GM19035 (cell line): ENCODE data around the gene DDX19B.
"Not testable (repeated sequence)": the region's sequence is repeated elsewhere in the genome, so short reads cannot be mapped to it uniquely, and the experiment has no call there.

ENCODE experiments used
- ATAC-seq: cut with Tn5 transposase; IDR thresholded peaks from one replicate; pipeline ENCODE4 v1.9.1; 2021; ENCODE audit not compliant: unreplicated experiment

Gene DDX19B

DNA sequence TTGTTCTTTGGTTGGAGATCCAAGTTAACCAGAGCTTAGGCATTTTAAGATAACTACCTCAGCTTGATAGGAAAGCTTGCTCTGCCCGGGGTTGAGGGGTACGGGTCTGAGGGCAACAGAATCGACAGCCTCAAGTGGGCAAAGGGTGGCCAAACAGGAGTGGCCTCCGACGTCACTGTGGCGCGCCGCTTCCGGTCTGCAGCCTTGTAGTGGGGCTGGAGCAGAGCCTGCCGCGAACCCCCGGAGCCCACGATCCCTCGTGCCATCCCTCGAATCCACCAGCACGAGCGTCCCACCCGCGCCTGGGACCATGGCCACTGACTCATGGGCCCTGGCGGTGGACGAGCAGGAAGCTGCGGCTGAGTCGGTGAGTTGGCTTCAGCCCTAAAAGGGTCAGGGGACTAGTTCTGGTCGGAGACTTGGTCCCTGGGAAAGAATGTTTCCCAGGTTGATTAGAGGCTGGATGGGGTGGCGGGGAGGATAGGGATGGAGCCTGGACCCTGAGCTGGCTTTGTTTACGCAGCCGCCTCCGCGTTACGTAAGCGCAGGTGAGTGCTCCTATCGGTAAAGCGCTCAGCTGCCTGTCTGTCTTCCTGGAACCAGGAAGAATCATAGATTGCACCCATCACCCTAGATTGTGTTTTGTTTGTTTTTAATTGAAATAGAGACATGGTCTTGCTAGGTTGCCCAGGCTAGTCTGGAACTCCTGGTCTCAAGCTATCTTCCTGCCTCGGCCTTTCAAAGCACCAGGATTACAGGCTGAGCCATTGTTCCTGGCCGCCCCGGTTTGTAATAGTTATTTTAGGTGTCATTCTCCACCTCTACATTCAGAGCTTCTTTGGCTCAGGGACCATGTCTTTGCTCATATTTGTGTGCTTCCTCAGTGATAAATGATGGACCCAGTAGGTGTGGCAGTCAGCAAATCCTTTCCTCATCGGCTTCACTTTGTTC lies at the start of gene DDX19B:
DDX19B (plus strand) TSS at position 199 of the 951 bp plus-strand sequence; CDS start at position 311, 112 bp downstream.
- ATAC-seq = no peak

DNA sequence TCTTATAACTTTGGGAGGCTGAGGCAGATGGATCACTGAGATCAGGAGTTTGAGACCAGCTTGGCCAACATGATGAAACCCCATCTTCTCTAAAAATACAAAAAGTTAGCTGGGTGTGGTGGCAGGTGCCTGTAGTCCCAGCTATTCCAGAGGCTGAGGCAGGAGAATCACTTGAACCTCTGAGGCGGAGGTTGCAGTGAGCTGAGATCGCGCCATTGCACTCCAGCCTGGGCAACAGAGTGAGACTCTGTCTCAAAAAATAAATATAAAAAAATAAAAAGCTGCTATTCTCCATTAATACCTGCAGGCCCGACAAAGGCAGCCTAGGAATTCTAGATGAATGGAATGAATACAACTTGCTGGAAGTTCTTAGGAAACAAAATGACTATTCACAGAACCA lies 49.3 kb upstream of the DDX19B start:
- ATAC-seq = not testable (repeated sequence)

DNA sequence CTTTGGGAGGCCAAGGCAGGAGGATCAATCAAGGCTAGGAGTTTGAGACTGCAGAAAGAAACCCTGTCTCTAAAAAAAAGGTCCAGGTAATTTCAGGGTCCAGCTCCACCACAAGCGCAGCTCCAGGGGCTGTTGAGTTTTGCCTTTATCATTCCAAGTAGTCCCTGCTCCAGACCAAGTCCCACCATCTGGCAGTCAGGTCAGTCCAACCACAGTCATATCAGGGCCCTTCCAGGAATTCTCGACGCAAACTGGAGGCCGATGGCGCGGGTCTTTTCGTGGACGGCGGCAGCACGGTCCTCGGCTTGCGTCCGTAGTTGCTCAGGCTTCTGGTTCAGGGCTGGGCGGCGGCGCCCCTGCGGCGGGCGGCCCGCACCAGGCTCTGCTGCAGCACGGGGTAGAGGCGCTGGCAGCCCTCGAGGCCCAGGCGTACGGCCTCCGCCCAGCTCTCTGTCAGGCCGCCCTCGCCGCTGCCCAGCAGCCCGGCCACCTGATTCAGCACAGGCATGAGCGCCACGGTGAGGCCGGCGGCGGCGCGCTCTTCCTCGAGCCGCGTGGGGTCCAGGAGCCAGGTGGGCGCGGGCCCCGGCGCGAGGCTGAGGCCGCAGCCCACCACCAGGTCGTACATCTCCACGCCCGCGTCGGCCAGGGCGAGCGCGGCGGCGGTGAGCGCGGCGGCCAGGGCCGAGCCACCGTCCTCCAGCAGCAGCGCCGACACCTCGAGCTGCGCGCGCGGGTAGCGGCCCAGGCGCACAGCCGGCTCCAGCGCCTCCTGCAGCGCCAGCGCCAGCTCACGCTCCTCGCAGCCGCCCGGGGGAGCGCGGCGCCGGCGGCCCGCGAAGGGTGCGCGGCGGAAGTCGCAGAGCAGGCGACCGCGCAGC lies 48.0 kb upstream of the DDX19B start:
- peak; percentile 48 for ATAC-seq

DNA sequence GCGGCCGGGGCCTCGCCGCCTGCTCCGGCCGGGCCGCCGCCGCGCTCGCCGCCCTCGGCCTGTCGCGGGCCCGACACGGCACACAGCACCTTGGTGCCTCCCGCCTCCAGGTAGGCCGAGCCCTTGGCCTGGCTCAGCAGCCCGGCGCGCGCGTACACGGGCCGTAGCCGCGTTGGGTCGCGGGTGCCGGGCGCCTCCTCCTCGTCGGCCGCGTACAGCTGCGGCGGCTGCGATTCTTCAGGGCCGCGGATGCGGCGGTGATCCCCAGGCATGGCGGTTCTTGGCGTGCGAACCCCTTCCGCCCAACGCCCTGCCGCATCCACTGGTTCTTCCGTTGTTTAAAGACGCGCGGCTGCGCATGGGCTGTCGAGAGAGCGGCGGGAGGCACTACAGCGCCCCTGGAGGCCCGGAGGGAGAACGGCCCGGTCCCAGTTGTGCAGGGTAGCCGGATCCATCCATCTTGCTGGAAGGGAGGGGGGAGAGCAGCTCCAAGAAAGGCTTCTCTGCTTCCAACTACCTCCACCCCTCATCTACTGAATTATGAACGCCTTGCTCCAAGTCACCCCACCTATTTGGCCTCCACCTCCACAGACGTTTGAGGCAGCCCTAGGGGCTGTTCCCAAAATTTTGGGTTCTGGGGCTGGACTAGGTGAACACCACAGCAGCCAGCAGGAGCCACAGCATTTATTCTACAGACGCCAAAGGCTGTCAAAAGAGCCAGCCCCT lies 47.2 kb upstream of the DDX19B start, which contains the start of gene EXOSC6:
EXOSC6 (minus strand) TSS at position 312 of the 726 bp plus-strand sequence; CDS start at position 272, 40 bp downstream.
- ATAC-seq = peak; percentile 76

DNA sequence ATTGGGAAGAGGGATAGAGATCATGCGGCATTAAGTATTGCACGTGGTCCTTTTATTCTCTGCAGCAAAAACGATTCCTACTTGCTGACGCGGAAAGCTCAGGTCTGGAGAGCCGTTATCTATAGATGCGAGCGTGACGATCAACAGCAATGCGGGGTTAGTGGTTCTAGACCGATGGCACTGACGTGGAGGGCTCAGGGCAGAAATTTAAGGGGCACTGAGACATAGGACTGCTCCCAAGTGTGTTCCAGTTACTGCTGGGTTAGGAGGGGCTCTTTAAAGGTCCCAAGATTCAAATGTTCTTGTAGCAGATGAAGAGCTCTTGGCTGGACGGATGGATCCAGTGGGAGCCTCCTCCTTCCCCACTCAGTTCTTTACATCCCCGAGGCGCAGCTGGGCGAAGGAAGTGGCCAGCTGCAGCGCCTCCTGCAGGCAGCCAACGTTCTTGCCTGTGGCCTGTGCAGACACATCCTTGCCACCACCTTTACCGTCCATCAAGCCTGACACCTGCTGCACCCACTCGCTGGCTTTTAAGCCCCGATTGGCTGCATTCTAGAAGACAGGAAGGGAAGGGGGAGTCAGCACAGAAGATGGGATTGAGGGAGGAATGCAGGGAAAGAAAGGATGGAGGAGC lies 46.5 kb upstream of the DDX19B start:
- ATAC-seq = no peak

DNA sequence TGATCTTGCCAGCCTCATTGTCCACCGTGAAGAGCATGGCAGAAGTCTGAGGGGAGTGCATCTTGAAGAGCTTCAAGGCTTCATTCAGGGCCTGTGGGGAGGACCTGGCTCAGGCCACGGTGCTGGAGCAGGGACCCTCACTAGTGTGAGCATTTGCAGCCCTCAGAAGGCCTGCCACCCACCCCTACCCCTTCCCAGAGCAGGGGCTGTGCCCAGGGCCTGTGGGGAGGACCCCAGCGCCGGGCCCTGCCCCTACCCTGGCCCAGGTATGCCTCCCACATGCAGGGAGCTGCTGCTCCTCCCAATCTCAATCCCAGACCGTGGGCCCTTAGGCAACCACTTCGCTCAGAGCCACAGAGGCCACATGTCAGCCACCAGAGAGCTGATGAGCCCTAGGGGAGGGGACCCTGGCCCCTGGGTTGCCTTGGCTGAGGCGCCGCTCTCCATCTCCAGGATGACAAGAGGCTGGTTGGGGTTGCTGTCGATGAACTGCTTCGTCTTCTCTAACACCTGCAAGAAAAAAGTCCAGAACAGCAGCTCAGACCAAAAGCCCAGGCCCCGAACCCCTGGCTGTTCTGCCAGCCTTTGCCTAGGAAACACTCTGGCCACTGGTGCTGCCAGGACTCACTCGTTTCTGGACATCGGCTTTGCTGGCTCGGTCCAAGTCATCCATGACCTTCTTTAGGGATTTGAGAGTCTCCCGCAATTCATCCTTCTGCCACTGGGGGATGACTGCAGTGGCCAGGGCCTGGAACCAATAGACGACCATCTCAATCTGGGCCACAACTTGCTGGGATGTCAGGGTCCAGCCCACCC lies 45.5 kb upstream of the DDX19B start:
- ATAC-seq = no peak

DNA sequence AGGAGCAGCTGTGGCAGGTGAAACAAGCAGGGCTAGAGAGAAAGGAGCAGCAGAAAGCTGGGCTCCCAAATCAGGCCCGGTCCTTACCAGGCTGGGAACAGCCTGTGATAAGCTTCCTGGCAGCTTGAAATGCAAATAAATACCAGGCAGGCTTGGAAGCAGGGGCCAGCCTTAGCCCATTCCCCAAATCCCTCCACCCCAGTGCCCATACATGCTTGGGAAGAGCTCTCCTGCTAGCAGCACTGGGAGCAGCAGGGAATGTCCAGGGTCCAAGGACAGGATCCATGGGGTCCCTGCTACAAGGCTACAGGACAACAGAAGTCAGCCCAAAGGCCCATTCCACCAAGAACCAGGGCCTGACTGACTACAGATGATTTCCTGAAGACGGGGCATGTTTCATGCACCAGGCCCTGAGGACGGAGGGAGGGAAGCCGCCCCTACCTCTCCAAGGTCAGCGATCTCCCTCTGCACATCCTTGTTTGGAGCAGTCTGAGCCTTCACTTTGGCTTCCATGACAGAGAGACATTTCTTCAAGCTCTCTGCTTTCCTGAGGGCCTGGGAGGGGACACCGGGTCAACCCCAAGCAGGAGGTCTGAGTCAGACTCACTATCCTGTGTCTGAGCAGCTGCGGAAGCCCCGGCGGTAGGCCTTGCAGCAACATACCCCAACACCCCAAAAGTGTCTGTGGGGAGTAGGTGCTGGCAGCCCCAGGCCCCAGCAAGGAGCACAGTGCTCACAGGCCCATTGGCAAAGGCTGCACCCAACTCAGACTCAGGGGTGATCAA lies 44.6 kb upstream of the DDX19B start:
- ATAC-seq = no peak

DNA sequence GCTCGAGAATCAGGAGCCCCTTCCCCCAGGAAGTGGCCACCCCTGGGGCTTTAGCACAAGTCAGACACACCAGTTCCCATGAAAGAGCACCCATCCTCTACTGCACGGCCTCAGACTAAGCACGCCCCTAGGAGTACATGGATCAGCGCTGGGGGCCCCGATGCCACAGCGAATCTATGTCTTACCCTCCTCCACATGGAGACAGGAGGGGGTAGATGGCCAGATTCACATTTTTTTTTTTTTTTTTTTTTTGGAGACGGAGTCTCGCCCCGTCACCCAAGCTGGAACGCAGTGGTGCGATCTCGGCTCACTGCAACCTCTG lies 44.1 kb upstream of the DDX19B start:
- no peak for ATAC-seq

DNA sequence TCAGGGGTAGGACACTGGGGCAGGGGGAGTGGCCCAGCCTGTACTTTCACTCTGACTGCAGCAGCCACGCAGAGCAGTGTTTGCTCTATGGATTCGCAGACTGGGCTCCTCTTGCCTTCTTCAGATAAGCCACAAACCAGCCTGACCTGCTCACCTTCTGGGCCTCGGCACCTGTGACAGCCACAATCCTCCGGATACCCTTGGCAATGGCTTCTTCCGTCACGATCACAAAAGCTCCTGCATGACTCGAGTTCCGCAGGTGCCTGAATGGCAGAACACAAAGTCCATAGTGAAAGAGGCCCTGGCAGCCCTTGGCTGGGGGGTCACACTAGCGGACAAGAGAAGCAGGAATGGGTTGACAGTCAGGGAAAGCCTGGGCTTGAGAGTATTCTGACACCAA lies 43.4 kb upstream of the DDX19B start:
- no peak for ATAC-seq

DNA sequence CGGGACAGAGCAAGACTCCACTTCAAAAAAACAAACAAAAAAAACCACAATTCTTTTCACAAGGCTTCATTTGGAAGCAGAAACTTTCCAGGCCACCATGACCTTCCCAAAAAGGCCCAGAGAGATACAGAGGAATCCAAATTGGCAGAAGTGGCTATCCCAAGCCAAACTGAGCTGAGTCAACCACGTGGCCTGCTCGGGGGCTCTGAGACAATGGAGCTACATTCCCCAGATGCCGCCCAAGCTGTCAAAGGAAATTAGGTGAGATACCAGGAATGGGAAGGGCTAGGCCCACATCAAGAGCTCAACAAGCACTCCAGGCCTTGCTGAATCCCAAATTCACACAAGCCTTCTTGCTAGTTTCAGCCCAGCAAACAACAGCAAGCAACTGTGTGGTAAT lies 41.6 kb upstream of the DDX19B start:
- ATAC-seq = no peak

DNA sequence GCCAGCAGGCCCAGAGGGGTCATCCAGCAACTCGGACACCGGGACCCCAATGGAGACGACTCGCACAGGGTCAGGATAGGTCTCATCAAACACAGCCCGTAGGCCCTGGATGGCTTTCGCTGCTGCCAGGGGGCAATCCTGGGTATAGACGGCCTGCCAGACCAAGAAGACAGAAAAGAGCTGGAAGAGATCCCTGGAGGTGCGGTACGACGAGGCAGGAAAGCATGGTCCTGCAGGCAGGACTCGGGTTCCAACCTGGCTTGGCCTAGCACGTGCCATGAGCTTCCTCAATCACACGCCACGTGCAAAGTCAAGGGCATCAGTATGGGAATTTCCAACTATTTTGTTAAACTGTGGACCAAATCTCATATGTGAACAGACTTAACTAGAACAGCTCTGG lies 40.9 kb upstream of the DDX19B start:
- ATAC-seq = no peak

DNA sequence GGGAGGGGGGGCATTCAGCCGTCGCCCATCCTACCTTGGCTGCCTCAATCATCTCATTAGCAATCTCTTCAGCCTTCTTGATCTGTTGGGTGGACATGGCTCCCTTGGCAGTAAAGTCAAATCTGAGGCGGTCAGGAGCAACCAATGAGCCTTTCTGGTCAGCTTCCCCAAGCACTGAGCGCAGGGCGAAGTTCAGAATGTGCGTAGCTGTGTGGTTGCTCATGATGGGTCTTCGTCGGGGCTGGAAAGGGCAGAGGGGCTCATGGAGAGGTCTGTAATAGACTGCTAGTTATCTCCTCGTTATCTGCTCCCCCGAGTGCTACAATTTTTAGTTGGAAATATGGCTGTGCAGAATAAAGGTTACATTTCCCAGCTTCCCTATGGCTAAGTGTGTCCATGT lies 40.0 kb upstream of the DDX19B start:
- ATAC-seq = no peak

DNA sequence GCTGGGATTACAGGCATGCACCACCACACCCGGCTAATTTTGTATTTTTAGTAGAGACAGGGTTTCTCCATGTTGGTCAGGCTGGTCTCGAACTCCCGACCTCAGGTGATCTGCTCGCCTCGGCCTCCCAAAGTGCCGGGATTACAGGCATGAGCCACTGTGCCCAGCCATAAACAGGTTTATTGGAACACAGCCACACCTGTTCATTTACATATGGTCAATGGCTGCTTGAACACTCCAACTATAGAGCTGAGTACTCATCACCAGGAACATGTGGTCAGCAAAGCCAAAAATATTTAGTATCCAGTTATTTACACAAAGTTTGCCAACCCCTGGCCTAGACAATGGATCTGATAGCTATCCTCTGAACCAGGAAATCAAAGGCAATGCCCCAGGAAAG lies 39.1 kb upstream of the DDX19B start:
- not testable (repeated sequence) for ATAC-seq

DNA sequence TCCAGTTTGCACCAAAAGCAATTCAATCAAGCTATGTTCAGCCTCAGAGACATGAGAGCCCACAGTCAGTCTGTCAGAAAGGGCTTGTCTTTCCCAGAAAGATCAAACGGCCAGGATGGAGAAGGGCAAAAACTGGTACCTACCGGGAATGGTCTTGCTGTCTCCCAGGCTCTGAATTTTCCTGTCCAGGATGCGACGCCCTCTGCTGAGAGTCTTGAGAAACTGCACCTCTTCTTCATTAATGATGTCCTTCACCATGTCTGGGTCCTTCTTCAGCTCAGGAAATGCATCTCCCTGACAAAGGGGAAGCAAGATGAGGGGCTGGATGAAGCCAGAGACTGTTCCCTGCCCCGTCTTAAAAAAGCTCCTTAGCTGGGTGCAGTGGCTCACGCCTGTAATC lies 31.5 kb upstream of the DDX19B start:
- no peak for ATAC-seq

DNA sequence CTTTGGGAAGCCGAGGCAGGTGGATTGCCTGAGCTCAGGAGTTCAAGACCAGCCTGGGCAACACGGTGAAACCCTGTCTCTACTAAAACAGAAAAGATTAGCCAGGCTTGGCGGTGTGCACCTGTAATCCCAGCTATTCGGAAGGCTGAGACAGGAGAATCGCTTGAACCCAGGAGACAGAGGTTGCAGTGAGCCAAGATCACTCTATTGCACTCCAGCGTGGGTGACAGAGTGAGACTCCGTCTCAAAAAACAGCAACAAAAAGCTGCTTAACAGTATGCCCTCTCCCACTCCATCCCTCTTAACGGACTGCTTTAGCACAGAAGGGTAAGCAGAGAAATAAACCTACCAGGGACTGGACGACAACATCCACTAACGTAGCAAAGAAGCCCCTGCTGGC lies 31.1 kb upstream of the DDX19B start:
- ATAC-seq = not testable (repeated sequence)

DNA sequence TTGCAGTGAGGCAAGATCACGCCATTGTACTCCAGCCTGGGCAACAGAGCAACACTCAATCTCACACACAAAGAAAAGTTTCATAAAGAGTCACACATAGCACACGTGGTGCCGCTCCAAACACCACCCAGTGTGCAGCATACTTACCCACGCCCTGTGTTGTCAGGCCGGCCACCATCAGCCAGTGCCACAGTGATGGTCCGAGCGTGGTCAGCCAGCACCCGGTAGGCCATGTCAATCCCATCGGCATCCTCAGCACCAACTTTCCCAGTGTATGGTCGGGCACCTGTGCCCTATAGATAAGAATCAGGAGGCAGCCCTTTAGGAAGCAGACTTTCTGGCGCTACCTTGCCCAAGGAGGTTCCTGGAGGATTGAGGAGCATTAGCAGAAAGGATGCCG lies 29.5 kb upstream of the DDX19B start:
- no peak for ATAC-seq

DNA sequence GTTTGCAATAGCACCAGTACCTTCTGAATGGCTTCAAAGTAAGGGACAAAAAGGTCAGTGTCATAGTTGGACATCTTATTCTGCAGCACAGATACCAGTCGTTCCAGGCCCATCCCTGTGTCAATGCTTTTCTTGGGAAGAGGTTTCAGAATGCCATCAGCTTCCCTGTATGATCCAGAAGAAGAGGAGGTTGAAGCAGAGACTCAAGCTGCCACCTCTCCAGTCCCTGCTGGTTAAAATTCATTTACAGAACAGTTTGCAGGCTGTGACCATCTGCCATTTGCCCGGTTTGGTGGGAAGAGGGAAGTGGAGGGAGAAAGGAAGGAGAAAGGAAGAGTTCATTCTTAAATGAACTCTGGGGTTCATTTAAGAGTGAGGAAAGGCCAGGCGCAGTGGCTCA lies 28.8 kb upstream of the DDX19B start:
- no peak for ATAC-seq

DNA sequence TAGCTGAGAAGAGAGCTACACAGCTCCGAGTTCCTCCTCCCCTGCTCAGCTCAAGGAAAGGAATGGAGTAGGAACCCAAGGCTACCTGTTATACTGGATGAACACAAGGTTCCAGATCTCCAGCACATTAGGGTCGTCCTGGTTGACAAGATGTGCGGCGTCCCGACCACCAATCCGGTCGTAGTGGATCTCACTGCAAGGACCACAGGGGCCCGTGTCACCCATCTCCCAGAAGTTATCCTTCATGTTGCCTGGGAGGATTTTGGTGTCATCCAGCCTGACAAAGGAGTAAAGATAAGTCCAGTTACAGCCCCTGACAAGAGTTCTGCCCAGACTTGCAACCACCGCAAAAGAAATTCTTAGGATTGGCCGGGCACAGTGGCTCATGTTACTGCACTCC lies 27.3 kb upstream of the DDX19B start:
- no peak for ATAC-seq

DNA sequence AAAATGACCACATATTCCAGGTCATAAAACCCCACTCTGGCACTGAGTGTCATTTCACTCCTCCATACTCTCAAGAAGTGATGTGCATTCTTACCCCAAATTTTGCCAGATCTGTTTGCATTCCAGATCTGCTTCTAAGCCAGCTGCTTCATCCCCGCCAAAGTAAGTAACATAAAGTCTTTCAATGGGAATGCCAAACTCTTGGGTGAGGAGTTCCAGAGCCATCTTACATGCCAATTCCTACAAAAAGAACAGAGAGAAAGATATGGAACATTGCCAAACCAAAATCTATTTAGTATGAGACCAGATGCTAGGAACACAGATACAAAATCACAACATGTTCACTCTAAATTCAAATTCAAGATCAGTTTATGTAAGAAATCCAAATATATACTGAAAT lies 22.6 kb upstream of the DDX19B start:
- ATAC-seq = no peak
